Neural progenitor cell (in vitro differentiated cells): ENCODE results near the gene AMPH. TPM values are rescaled to one million over a fixed set of nuclear protein-coding genes. Genes with fewer than 3 reads are reported as not detected.
"Not testable (repeated sequence)": the region's sequence is repeated elsewhere in the genome, so short reads cannot be mapped to it uniquely, and the experiment has no call there.

Experiments
- DNase-seq: peaks from one replicate; pipeline ENCODE4 v3.0.0-alpha.2; 2016; ENCODE audit warnings: low spot score
- H2AFZ ChIP-seq: fragments of 200-600 bp; sonication (generic); replicated peaks from 2 replicates; pipeline ENCODE4 v1.6.1; 2016; ENCODE audit warnings: antibody characterized with exemption
- H3F3A ChIP-seq: fragments of 200-600 bp; sonication (generic); 2 replicates; pipeline ENCODE4 v1.6.1; 2016; ENCODE audit warnings: antibody characterized with exemption, low read depth
- H3K27ac ChIP-seq: fragments of 200-600 bp; sonication (generic); 2 replicates; pipeline ENCODE4 v1.5.1; 2016; ENCODE audit warnings: mild to moderate bottlenecking
- H3K27me3 ChIP-seq: fragments of 200-600 bp; sonication (generic); 2 replicates; pipeline ENCODE4 v1.6.1; 2016; ENCODE audit warnings: mild to moderate bottlenecking, moderate library complexity
- H3K36me3 ChIP-seq: fragments of 200-600 bp; sonication (generic); 2 replicates; pipeline ENCODE4 v1.5.1; 2016
- H3K4me1 ChIP-seq: fragments of 200-600 bp; sonication (generic); 2 replicates; pipeline ENCODE4 v1.6.1; 2016; ENCODE audit warnings: mixed run types
- H3K4me2 ChIP-seq: fragments of 200-600 bp; sonication (generic); 2 replicates; pipeline ENCODE4 v1.6.1; 2016
- H3K4me3 ChIP-seq: fragments of 200-600 bp; sonication (generic); 2 replicates; pipeline ENCODE4 v1.5.1; 2016
- H3K79me2 ChIP-seq: fragments of 200-600 bp; sonication (generic); 2 replicates; pipeline ENCODE4 v1.6.1; 2016; ENCODE audit warnings: low read depth
- H3K9ac ChIP-seq: fragments of 200-600 bp; sonication (generic); 2 replicates; pipeline ENCODE4 v1.6.1; 2016
- H3K9me3 ChIP-seq: fragments of 200-600 bp; sonication (generic); 2 replicates; pipeline ENCODE4 v1.5.1; 2016; ENCODE audit warnings: low read depth
- H4K20me1 ChIP-seq: fragments of 200-600 bp; sonication (generic); 2 replicates; pipeline ENCODE4 v1.6.1; 2016; ENCODE audit warnings: low read depth
- H3K27ac Mint-ChIP-seq: 3 replicates; pipeline ENCODE4 v1.8.0; 2021; ENCODE audit warnings: mixed read lengths
- H3K27me3 Mint-ChIP-seq: 2 replicates; pipeline ENCODE4 v1.8.0; 2022; ENCODE audit warnings: low read depth, mild to moderate bottlenecking, inconsistent platforms, moderate library complexity, mixed read lengths; ENCODE audit not compliant: insufficient read depth
- H3K36me3 Mint-ChIP-seq: 3 replicates; pipeline ENCODE4 v1.8.0; 2021; ENCODE audit warnings: mixed read lengths
- H3K4me1 Mint-ChIP-seq: 3 replicates; pipeline ENCODE4 v1.8.0; 2021; ENCODE audit warnings: mixed read lengths
- H3K4me3 Mint-ChIP-seq: 3 replicates; pipeline ENCODE4 v1.8.0; 2021; ENCODE audit warnings: mild to moderate bottlenecking, moderate library complexity, mixed read lengths
- H3K9me3 Mint-ChIP-seq: 3 replicates; pipeline ENCODE4 v1.8.0; 2020; ENCODE audit warnings: mixed read lengths
- CTCF ChIP-seq: fragments of 200-600 bp; sonication (generic); IDR thresholded peaks from 2 replicates; pipeline ENCODE4 v1.5.1; 2017; ENCODE audit warnings: antibody characterized with exemption, mild to moderate bottlenecking
- EZH2 ChIP-seq: fragments of 200-600 bp; sonication (generic); IDR thresholded peaks from 2 replicates; pipeline ENCODE4 v1.6.1; 2017; ENCODE audit warnings: antibody characterized with exemption, mild to moderate bottlenecking, moderate library complexity
- total RNA-seq: library from RNA; depleted of rRNA; stranded (reverse); fragments of >200 nt; gene quantifications from 2 replicates; pipeline ENCODE4 v1.2.3, GENCODE V29; 2015; ENCODE audit warnings: low replicate concordance

The AMPH gene
- total RNA-seq, 1 donor from 2014 or later, result 21.2 TPM

DNA sequence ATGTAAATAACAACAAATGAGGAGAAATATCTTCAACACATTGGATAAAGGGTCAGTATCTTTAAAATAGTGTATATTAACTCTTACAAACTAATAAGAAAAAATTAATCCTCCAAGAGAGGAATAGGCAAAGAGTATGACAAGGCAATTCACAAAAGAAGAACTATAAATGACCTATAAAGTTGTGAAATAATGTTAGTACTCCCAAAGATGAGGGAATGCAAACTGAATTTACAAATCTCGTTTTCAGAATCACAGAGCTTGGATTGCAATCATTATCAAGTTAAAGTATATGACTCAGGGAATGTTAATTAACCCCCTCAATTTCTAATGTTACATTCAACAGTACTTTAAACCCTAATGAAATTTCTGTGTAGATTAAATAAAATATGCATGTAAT is 270.4 kb downstream of the AMPH start:
- DNase-seq, result no peak
- Histone ChIP-seq H2AFZ (no peak overlapping the region), H3K9ac (no peak overlapping the region), H3K4me1 (no peaks in the 10 kb centered on the region), H3K36me3 (no peaks in the 10 kb centered on the region), H4K20me1 (no peaks in the 10 kb centered on the region), H3K27ac (no peak overlapping the region), H3K4me2 (no peak overlapping the region), H3K4me3 (no peak overlapping the region), H3K79me2 (no peaks in the 10 kb centered on the region), H3K9me3 (no peaks in the 10 kb centered on the region), H3K27me3 (no peaks in the 10 kb centered on the region), H3F3A (no peaks in the 10 kb centered on the region)
- Mint-ChIP-seq H3K4me3 (no peak overlapping the region), H3K27ac (no peak overlapping the region), H3K27me3 (peaks cover 2% of the 10 kb centered on the region), H3K9me3 (no peaks in the 10 kb centered on the region), H3K4me1 (peaks cover 6% of the 10 kb centered on the region), H3K36me3 (no peaks in the 10 kb centered on the region)
- no peak for TF ChIP-seq EZH2
- no peak for TF ChIP-seq CTCF

- not testable (repeated sequence) for H3K79me2 ChIP-seq, H3K36me3 Mint-ChIP-seq, H3K9ac ChIP-seq, H3K4me3 ChIP-seq, H4K20me1 ChIP-seq, H3K4me1 Mint-ChIP-seq, H3K27me3 Mint-ChIP-seq, H3K4me1 ChIP-seq, H3K9me3 ChIP-seq, H3K27me3 ChIP-seq, H3K4me3 Mint-ChIP-seq, H3F3A ChIP-seq, DNase-seq, H3K4me2 ChIP-seq, H3K36me3 ChIP-seq, H3K27ac ChIP-seq, H3K27ac Mint-ChIP-seq, H3K9me3 Mint-ChIP-seq
- peak overlapping the region; percentile 40 for H2AFZ ChIP-seq
- TF ChIP-seq CTCF, result peak; percentile 45
Observed at GRCh38 chr7:38359071-38359601, 272.0 kb downstream of the AMPH start.

- not testable (repeated sequence) for H3K4me1 Mint-ChIP-seq, H3K27me3 ChIP-seq, H3K4me2 ChIP-seq, H3K27ac Mint-ChIP-seq, H4K20me1 ChIP-seq, H3K36me3 Mint-ChIP-seq, H3K4me1 ChIP-seq, H3K9me3 Mint-ChIP-seq, H3K9ac ChIP-seq, DNase-seq, H3K9me3 ChIP-seq, H3K36me3 ChIP-seq, H3K79me2 ChIP-seq, H3K27ac ChIP-seq, H3K27me3 Mint-ChIP-seq, H3K4me3 Mint-ChIP-seq, H3K4me3 ChIP-seq, H3F3A ChIP-seq
- H2AFZ ChIP-seq, result peak overlapping the region; percentile 40
Observed at GRCh38 chr7:38358273-38358831, 272.8 kb downstream of the AMPH start.

DNA sequence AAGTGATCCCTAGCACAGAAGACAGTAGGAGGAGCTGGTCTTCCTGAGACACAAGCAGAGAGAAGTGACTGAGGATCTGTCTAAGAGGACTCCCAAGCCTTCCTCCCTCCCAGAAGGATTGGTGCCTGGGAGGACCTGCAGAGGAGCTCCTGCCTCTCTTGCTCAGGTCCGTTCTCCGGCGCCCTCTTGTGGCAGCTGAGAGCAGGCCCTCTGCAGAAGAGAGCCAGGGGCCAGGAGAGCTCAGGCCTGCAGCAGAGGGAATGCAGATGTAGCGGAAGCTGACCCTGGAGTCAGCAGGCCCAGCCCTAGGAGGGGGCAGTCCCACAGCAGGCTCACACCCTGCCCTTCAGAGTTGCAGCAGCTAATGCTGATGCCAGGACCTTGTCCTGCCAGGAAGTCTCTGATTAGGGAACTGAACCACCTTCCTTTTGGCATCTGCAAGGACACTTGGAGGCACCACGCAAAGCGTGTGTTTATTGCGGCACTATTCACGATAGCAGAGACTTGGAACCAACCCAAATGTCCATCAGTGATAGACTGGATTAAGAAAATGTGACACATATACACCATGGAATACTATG is 276.8 kb downstream of the AMPH start:
- not testable (repeated sequence) for H3K9me3 Mint-ChIP-seq, H3K4me3 ChIP-seq, H3K27me3 ChIP-seq, H3K9me3 ChIP-seq, H3K27ac Mint-ChIP-seq, H3K79me2 ChIP-seq, H3K4me2 ChIP-seq, H3K27me3 Mint-ChIP-seq, H2AFZ ChIP-seq, H3F3A ChIP-seq, H3K4me3 Mint-ChIP-seq, H3K36me3 ChIP-seq, H3K4me1 ChIP-seq, H3K9ac ChIP-seq, H3K27ac ChIP-seq, H4K20me1 ChIP-seq, H3K4me1 Mint-ChIP-seq, H3K36me3 Mint-ChIP-seq
- TF ChIP-seq CTCF, result peak; percentile 47
- DNase-seq, result peak; percentile 64

DNA sequence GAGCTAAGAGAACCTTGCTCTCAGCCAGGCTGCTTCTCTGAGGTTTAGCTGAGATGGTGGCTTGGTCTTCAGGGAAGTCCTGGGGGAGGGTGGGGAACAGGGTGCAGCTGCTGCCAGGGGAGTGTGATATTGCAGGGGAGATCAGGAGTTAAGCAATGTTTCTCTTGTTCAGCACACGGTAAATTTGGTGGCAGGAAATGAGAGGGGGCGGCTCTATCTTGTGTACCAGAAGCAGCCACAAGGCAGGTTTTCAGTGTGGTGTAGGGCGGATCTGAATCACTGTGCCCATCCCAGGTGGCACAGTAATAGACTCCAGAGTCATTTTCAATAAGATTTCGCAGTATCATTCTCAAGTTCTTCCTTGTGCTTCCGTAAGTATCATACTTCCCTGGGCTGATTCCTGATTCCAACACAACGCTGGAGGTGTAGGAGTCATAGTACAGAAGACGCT is 277.7 kb downstream of the AMPH start:
- H3K27ac Mint-ChIP-seq, H3K9me3 ChIP-seq, H3K4me1 ChIP-seq, H3K27ac ChIP-seq, H2AFZ ChIP-seq, H3K4me1 Mint-ChIP-seq, H3K4me3 ChIP-seq, H3K4me2 ChIP-seq, DNase-seq, H3K4me3 Mint-ChIP-seq, H3F3A ChIP-seq, H3K27me3 Mint-ChIP-seq, H3K9ac ChIP-seq, H4K20me1 ChIP-seq, H3K9me3 Mint-ChIP-seq, H3K27me3 ChIP-seq, H3K79me2 ChIP-seq, H3K36me3 ChIP-seq, H3K36me3 Mint-ChIP-seq: not testable (repeated sequence)
